Naive thymus-derived CD4-positive, alpha-beta T cell (primary cell): ENCODE data around the gene KLHL30. TPM values are rescaled to one million over a fixed set of nuclear protein-coding genes. Genes with fewer than 3 reads are reported as not detected.
A peak's percentile ranks its signal among the peaks of the same experiment; 100 is the strongest.

ENCODE experiments used
- ATAC-seq: fragments of 150-1000 bp; cut with Tn5 transposase; 2 replicates; pipeline ENCODE4 v1.10.0; 2021; ENCODE audit warnings: mild to moderate bottlenecking, moderate library complexity
- CTCF ChIA-PET: fragments of 350-600 bp; sonication (Branson Sonifier 250); formaldehyde crosslinking; loops from one replicate; lab custom pipeline; 2021; ENCODE audit warnings: antibody characterized with exemption; lab: Charles Lee
- POLR2A ChIA-PET: fragments of 350-600 bp; sonication (Branson Sonifier 250); formaldehyde crosslinking; loops from one replicate; lab custom pipeline; 2021; ENCODE audit warnings: antibody characterized with exemption, inconsistent platforms; lab: Charles Lee
- DNase-seq, 9 donors: peaks; one replicate each; pipeline versions ENCODE4 v3.0.0 to v3.0.0-alpha.2; 2020 to 2022; ENCODE audit warnings: mixed read lengths in 1 of 9
- H3K27ac ChIP-seq: one replicate; pipeline ENCODE4 v1.7.0; 2013; ENCODE audit warnings: mild to moderate bottlenecking, low read depth, low read length, moderate library complexity
- H3K27me3 ChIP-seq, 2 donors: one replicate each; pipeline ENCODE4 v1.7.0; 2013; ENCODE audit warnings: low read length in 2 of 2, mild to moderate bottlenecking in 2 of 2, moderate library complexity in 2 of 2; ENCODE audit not compliant: control insufficient read depth in 2 of 2, insufficient read depth in 2 of 2
- H3K36me3 ChIP-seq, 3 experiments: 1 replicate in 2 of 3; 2 replicates in 1 of 3; pipeline ENCODE4 v1.7.0; 2013; ENCODE audit warnings: low read length in 3 of 3, mild to moderate bottlenecking in 3 of 3, moderate library complexity in 1 of 3; ENCODE audit not compliant: insufficient read depth in 3 of 3, control insufficient read depth in 2 of 3
- H3K4me1 ChIP-seq, 2 donors: one replicate each; pipeline ENCODE4 v1.7.0; 2013; ENCODE audit warnings: low read length in 2 of 2, mild to moderate bottlenecking in 2 of 2, moderate library complexity in 1 of 2; ENCODE audit not compliant: control insufficient read depth in 2 of 2, insufficient read depth in 2 of 2
- H3K4me3 ChIP-seq: 2 replicates; pipeline ENCODE4 v1.7.0; 2013; ENCODE audit warnings: mild to moderate bottlenecking, low read length
- H3K9me3 ChIP-seq, 3 experiments: 1 replicate in 2 of 3; 2 replicates in 1 of 3; pipeline ENCODE4 v1.7.0; 2013; ENCODE audit warnings: low read length in 3 of 3; ENCODE audit not compliant: control insufficient read depth in 2 of 3
- H3K27ac Mint-ChIP-seq, 9 donors: one replicate each; pipeline ENCODE4 v1.8.0; 2020 to 2022; ENCODE audit warnings: mixed read lengths in 9 of 9, mild to moderate bottlenecking in 8 of 9, moderate library complexity in 5 of 9, inconsistent platforms in 2 of 9
- H3K27me3 Mint-ChIP-seq, 5 donors: one replicate each; pipeline ENCODE4 v1.8.0; 2021 to 2022; ENCODE audit warnings: mixed read lengths in 5 of 5, mild to moderate bottlenecking in 1 of 5
- H3K36me3 Mint-ChIP-seq, 5 donors: one replicate each; pipeline ENCODE4 v1.8.0; 2020 to 2022; ENCODE audit warnings: mixed read lengths in 5 of 5, mild to moderate bottlenecking in 3 of 5, inconsistent platforms in 1 of 5
- H3K4me1 Mint-ChIP-seq, 7 donors: one replicate each; pipeline ENCODE4 v1.8.0; 2020 to 2022; ENCODE audit warnings: mixed read lengths in 7 of 7, mild to moderate bottlenecking in 3 of 7, inconsistent platforms in 1 of 7
- H3K4me3 Mint-ChIP-seq, 10 donors: one replicate each; pipeline ENCODE4 v1.8.0; 2020 to 2022; ENCODE audit warnings: mild to moderate bottlenecking in 10 of 10, mixed read lengths in 10 of 10, moderate library complexity in 6 of 10, inconsistent platforms in 2 of 10
- H3K9me3 Mint-ChIP-seq, 11 donors: one replicate each; pipeline ENCODE4 v1.8.0; 2020 to 2022; ENCODE audit warnings: mixed read lengths in 11 of 11, mild to moderate bottlenecking in 4 of 11, inconsistent platforms in 1 of 11, moderate library complexity in 1 of 11
- intact Hi-C, 2 donors: fragments of 100-400 bp; cut with micrococcal nuclease; formaldehyde crosslinking; loops; one replicate each; pipeline ENCODE4 v1.15.1; 2023
- polyA plus RNA-seq, 2 donors: library from polyadenylated mRNA; unstranded; fragments of 300-500 nt; fragmentation: Illumina TruSeq; gene quantifications; one replicate each; pipeline ENCODE4 v1.2.3, GENCODE V29; 2021
- total RNA-seq, 6 experiments: library from RNA in 5 of 6; stranded (reverse) in 5 of 6; gene quantifications; 1 replicate in 5 of 6; 2 replicates in 1 of 6; pipeline ENCODE4 v1.2.3 and lab custom pipeline; 2021 to 2026

The KLHL30 gene
- total and polyA plus RNA-seq, 7 experiments from 2014 or later = not detected

- Mint-ChIP-seq H3K27me3 (no peaks in the 10 kb centered on the region), H3K27ac (no peak overlapping the region), H3K9me3 (no peaks in the 10 kb centered on the region), H3K4me1 (peaks cover 0 to 7% (median 0%) of the 10 kb centered on the region in 7 donors), H3K36me3 (peaks cover 0 to 5% (median 0%) of the 10 kb centered on the region in 5 donors), H3K4me3 (no peak overlapping the region)
- ChIA-PET POLR2A (no interaction called here), CTCF (interaction anchor here (1.3 kb wide), 1 partner anchor 180 kb away, joined by 4 read pairs; no protein-coding TSS in a partner anchor)
- H3K27me3 ChIP-seq = no peaks in the 10 kb centered on the region
- no peaks in the 10 kb centered on the region for H3K4me1 ChIP-seq
- no peak overlapping the region for H3K4me3 ChIP-seq
- ATAC-seq (no peak), DNase-seq (no peak)
- no peaks in the 10 kb centered on the region for H3K36me3 ChIP-seq
- intact Hi-C loops = no loop called here
- H3K9me3 ChIP-seq = no peaks in the 10 kb centered on the region
- H3K27ac ChIP-seq = no peak overlapping the region
Observed at GRCh38 chr2:238102865-238103264, 35.6 kb upstream of the KLHL30 start.

GRCh38 chr2:238103465-238104225 lies 34.8 kb upstream of the KLHL30 start:
- Mint-ChIP-seq H3K36me3 (peaks cover 0 to 5% (median 0%) of the 10 kb centered on the region in 5 donors), H3K27ac (no peak overlapping the region), H3K4me1 (peaks cover 0 to 13% (median 0%) of the 10 kb centered on the region in 7 donors), H3K27me3 (no peaks in the 10 kb centered on the region), H3K4me3 (no peak overlapping the region), H3K9me3 (no peaks in the 10 kb centered on the region)
- DNase-seq (peak in 1 of 9 donors; percentile 19), ATAC-seq (no peak)
- Histone ChIP-seq H3K4me1 (no peaks in the 10 kb centered on the region), H3K27me3 (no peaks in the 10 kb centered on the region), H3K9me3 (no peaks in the 10 kb centered on the region), H3K4me3 (no peak overlapping the region), H3K27ac (no peak overlapping the region), H3K36me3 (no peaks in the 10 kb centered on the region)
- ChIA-PET CTCF (no interaction called here), POLR2A (no interaction called here)
- intact Hi-C loops = no loop called here

DNA sequence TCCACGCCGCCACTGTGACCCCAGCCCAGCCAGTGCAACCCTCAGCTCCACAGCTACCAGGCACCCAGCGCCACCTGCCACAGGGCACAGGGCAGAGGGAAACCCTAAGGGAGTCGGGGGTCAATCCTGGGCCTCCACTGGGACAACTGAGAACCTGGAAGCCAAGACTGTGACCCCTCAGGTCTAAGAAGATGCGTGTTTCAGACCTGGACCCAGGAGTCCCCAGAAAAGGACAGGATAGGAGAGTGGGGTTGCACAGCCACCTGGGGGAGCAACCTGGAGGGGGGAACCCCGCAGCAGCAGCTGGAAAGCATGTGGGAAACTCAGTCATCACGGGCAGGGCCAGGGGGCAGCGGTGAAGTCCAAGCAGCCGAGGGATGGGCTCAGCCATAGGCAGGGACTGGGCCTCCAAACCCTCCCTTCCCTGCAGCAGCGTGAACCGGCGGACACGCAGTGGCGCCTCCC lies 34.2 kb upstream of the KLHL30 start:
- Histone ChIP-seq H3K9me3 (no peaks in the 10 kb centered on the region), H3K4me3 (no peak overlapping the region), H3K4me1 (no peaks in the 10 kb centered on the region), H3K27me3 (no peaks in the 10 kb centered on the region), H3K27ac (no peak overlapping the region), H3K36me3 (no peaks in the 10 kb centered on the region)
- ATAC-seq = no peak
- no peaks in the 10 kb centered on the region for H3K27me3 Mint-ChIP-seq
- intact Hi-C loops = no loop called here
- CTCF ChIA-PET = no interaction called here
- DNase-seq = peak in 1 of 9 donors; percentile 20
- H3K4me1 Mint-ChIP-seq = peaks cover 0 to 17% (median 3%) of the 10 kb centered on the region in 7 donors
- no peak overlapping the region for H3K4me3 Mint-ChIP-seq
- no peak overlapping the region for H3K27ac Mint-ChIP-seq
- H3K9me3 Mint-ChIP-seq = no peaks in the 10 kb centered on the region
- peaks cover 0 to under 1% (median 0%) of the 10 kb centered on the region in 5 donors for H3K36me3 Mint-ChIP-seq
- POLR2A ChIA-PET = no interaction called here

- no peak overlapping the region for H3K27ac Mint-ChIP-seq
- no peaks in the 10 kb centered on the region for H3K27me3 Mint-ChIP-seq
- no peaks in the 10 kb centered on the region for H3K9me3 Mint-ChIP-seq
- H3K4me3 ChIP-seq = no peak overlapping the region
- no peak overlapping the region for H3K27ac ChIP-seq
- H3K4me1 ChIP-seq = no peaks in the 10 kb centered on the region
- intact Hi-C loops = no loop called here
- H3K9me3 ChIP-seq = no peaks in the 10 kb centered on the region
- ChIA-PET CTCF (no interaction called here), POLR2A (no interaction called here)
- no peaks in the 10 kb centered on the region for H3K36me3 ChIP-seq
- no peaks in the 10 kb centered on the region for H3K36me3 Mint-ChIP-seq
- H3K27me3 ChIP-seq = no peaks in the 10 kb centered on the region
- peak in 1 of 9 donors; percentile 5 for DNase-seq
- peaks cover 0 to 18% (median 7%) of the 10 kb centered on the region in 7 donors for H3K4me1 Mint-ChIP-seq
- ATAC-seq = no peak
- H3K4me3 Mint-ChIP-seq = no peak overlapping the region
Observed at GRCh38 chr2:238104691-238105371, 33.6 kb upstream of the KLHL30 start.

- no peak overlapping the region for H3K27ac Mint-ChIP-seq
- H3K36me3 ChIP-seq = no peaks in the 10 kb centered on the region
Observed at GRCh38 chr2:238105506-238106338, 32.7 kb upstream of the KLHL30 start.

DNA sequence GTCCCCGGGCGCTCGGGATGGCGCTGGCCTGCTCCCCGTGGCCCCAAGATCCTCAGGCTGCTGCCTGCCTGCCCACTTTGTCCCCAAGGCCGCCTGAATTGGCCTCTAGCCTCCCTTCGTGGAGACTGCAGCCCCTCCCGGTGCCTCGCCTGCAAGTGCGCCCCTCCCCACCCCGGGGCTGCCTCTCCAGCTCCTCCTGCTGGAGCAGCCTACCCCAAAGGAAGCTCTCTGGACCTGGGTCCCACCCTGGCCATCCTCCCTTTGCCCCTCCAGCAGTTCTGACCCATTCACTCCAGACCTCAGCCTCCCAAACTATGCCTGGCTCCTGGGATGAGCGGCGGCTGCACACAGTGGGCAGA lies 32.1 kb upstream of the KLHL30 start:
- peaks cover 0 to 18% (median 7%) of the 10 kb centered on the region in 7 donors for H3K4me1 Mint-ChIP-seq
- no peaks in the 10 kb centered on the region for H3K27me3 ChIP-seq
- intact Hi-C loops = no loop called here
- no peaks in the 10 kb centered on the region for H3K4me1 ChIP-seq
- no peaks in the 10 kb centered on the region for H3K36me3 ChIP-seq
- H3K4me3 Mint-ChIP-seq = no peak overlapping the region
- no peak overlapping the region for H3K27ac ChIP-seq
- ChIA-PET CTCF (no interaction called here), POLR2A (no interaction called here)
- no peak overlapping the region for H3K27ac Mint-ChIP-seq
- ATAC-seq = no peak
- H3K27me3 Mint-ChIP-seq = no peaks in the 10 kb centered on the region
- no peak overlapping the region for H3K4me3 ChIP-seq
- peaks cover 0 to 2% (median 0%) of the 10 kb centered on the region in 11 donors for H3K9me3 Mint-ChIP-seq
- H3K9me3 ChIP-seq = no peaks in the 10 kb centered on the region
- DNase-seq = no peak
- H3K36me3 Mint-ChIP-seq = no peaks in the 10 kb centered on the region

More at GRCh38 chr2:238105506-238106338, 32.7 kb upstream of the KLHL30 start:
- Histone ChIP-seq H3K27me3 (no peaks in the 10 kb centered on the region), H3K9me3 (no peaks in the 10 kb centered on the region), H3K4me3 (no peak overlapping the region), H3K4me1 (no peaks in the 10 kb centered on the region), H3K27ac (no peak overlapping the region)
- no peak for ATAC-seq
- H3K4me1 Mint-ChIP-seq = peaks cover 0 to 18% (median 7%) of the 10 kb centered on the region in 7 donors
- ChIA-PET POLR2A (no interaction called here), CTCF (no interaction called here)
- H3K9me3 Mint-ChIP-seq = no peaks in the 10 kb centered on the region
- H3K36me3 Mint-ChIP-seq = no peaks in the 10 kb centered on the region
- H3K27me3 Mint-ChIP-seq = no peaks in the 10 kb centered on the region
- peak in 1 of 9 donors; percentile 3 for DNase-seq
- H3K4me3 Mint-ChIP-seq = no peak overlapping the region
- intact Hi-C loops = no loop called here
